Measurements from ENCODE around the gene TMEM209.

DNA sequence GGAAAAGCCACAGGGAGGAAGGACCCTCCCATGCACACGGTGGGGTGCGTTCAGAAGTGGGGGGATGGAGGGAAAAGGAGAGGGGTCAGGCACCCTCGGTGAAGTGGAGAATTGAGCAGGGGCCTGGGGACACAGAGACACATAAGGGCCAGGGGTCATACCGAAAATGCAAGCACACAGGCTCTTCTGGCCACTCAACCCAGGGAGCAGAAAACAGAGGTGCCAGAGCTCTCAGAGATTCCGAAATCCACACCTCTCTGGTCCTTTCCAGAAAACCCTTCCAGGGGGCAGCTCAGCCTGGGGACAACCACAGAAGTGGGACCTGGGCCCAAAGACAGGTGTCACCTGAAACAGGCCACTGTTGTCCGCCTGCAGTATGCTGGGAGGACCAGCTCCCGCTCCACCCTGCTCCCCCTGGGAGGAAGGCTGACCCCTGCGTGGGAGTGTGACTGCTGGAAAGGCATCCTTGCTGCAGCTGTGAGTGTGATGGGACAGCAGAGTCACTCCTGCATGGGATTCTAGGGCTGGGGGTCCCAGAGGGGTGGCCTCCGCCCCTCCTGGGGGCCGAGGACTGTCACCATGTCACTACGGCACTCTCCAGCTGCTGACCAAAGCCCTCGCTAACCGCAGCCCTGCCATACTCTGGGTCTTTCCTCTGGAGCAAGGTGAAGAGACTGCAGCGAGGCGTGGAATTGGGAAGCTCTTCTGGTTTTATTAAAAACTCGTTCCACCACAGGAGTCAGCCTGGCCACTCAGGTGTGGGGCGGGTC, 63.1 kb downstream of the TMEM209 start:
- TF ChIP-seq, protein P1, sequence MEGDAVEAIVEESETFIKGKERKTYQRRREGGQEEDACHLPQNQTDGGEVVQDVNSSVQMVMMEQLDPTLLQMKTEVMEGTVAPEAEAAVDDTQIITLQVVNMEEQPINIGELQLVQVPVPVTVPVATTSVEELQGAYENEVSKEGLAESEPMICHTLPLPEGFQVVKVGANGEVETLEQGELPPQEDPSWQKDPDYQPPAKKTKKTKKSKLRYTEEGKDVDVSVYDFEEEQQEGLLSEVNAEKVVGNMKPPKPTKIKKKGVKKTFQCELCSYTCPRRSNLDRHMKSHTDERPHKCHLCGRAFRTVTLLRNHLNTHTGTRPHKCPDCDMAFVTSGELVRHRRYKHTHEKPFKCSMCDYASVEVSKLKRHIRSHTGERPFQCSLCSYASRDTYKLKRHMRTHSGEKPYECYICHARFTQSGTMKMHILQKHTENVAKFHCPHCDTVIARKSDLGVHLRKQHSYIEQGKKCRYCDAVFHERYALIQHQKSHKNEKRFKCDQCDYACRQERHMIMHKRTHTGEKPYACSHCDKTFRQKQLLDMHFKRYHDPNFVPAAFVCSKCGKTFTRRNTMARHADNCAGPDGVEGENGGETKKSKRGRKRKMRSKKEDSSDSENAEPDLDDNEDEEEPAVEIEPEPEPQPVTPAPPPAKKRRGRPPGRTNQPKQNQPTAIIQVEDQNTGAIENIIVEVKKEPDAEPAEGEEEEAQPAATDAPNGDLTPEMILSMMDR (conservative IDR thresholded peaks at IDR 0.05) = no peak
- TF ChIP-seq EZH2 (IDR thresholded peaks at IDR 0.05; ENCODE audit: low read depth) = no peak
